IMR-90 (cell line): ENCODE results near the gene CAMKMT. TPM values are rescaled to one million over a fixed set of nuclear protein-coding genes. Genes with fewer than 3 reads are reported as not detected.

Source experiments
- ATAC-seq: fragments of 200-7000 bp; cut with Tn5 transposase; 2 replicates; pipeline ENCODE4 v1.9.1; 2020; ENCODE audit warnings: low read depth, mild to moderate bottlenecking, moderate library complexity
- BruUV-seq: library from RNA; stranded (reverse); fragments of 400-500 nt; replicated peaks from 2 replicates; lab custom pipeline; 2021; lab: Mats Ljungman, UMichigan
- CTCF ChIA-PET: fragments of 300-600 bp; formaldehyde crosslinking; extraction: SDS; loops from one replicate; lab custom pipeline; 2021; ENCODE audit warnings: antibody characterized with exemption; lab: Yijun Ruan, JAX
- POLR2A ChIA-PET: fragments of 300-600 bp; sonication (Branson Sonifier 250); formaldehyde crosslinking; loops from one replicate; lab custom pipeline; 2022; ENCODE audit warnings: antibody characterized with exemption; ENCODE audit not compliant: unreplicated experiment; lab: Charles Lee
- DNase-seq: peaks from one replicate; pipeline ENCODE4 v3.0.0; 2013
- H2AFZ ChIP-seq: replicated peaks from 2 replicates; pipeline ENCODE3; 2013; ENCODE audit warnings: low read length, mild to moderate bottlenecking; ENCODE audit not compliant: poor library complexity
- H2AK5ac ChIP-seq: 2 replicates; pipeline ENCODE4 v1.6.1; 2013; ENCODE audit warnings: low read depth, low read length, inconsistent platforms
- H2AK9ac ChIP-seq: replicated peaks from 2 replicates; pipeline ENCODE3; 2013; ENCODE audit warnings: mild to moderate bottlenecking, low read depth, low read length, moderate library complexity; ENCODE audit not compliant: poor library complexity
- H2BK120ac ChIP-seq: 2 replicates; pipeline ENCODE4 v1.6.1; 2013; ENCODE audit warnings: low read depth, low read length, inconsistent platforms
- H2BK15ac ChIP-seq: 3 replicates; pipeline ENCODE4 v1.6.1; 2013; ENCODE audit warnings: low read depth, low read length, inconsistent platforms
- H2BK20ac ChIP-seq: 2 replicates; pipeline ENCODE4 v1.6.1; 2013; ENCODE audit warnings: low read depth, mild to moderate bottlenecking, inconsistent platforms, low read length, moderate library complexity
- H2BK5ac ChIP-seq: 2 replicates; pipeline ENCODE4 v1.6.1; 2013; ENCODE audit warnings: mild to moderate bottlenecking, low read depth, low read length, inconsistent platforms; ENCODE audit not compliant: poor library complexity, severe bottlenecking
- H3K14ac ChIP-seq: replicated peaks from 2 replicates; pipeline ENCODE4 v1.6.1; 2013; ENCODE audit warnings: low read depth, low read length, inconsistent platforms
- H3K18ac ChIP-seq: 2 replicates; pipeline ENCODE4 v1.6.1; 2013; ENCODE audit warnings: low read depth, low read length, control low read depth
- H3K23ac ChIP-seq: 2 replicates; pipeline ENCODE4 v1.6.1; 2013; ENCODE audit warnings: low read depth, low read length, inconsistent platforms
- H3K27ac ChIP-seq: 2 replicates; pipeline ENCODE4 v1.5.1; 2013; ENCODE audit warnings: mild to moderate bottlenecking, control low read depth, low read length; ENCODE audit not compliant: insufficient read depth
- H3K27me3 ChIP-seq: 2 replicates; pipeline ENCODE4 v1.6.1; 2013; ENCODE audit warnings: low read length; ENCODE audit not compliant: control insufficient read depth, insufficient read depth
- H3K36me3 ChIP-seq: 2 replicates; pipeline ENCODE4 v1.6.1; 2013; ENCODE audit warnings: low read length, mixed read lengths; ENCODE audit not compliant: control insufficient read depth, insufficient read depth
- H3K4ac ChIP-seq: 2 replicates; pipeline ENCODE4 v1.6.1; 2013; ENCODE audit warnings: low read depth, low read length, inconsistent platforms
- H3K4me1 ChIP-seq: 2 replicates; pipeline ENCODE4 v1.6.1; 2013; ENCODE audit warnings: low read length, mixed read lengths; ENCODE audit not compliant: control insufficient read depth, insufficient read depth
- H3K4me2 ChIP-seq: 2 replicates; pipeline ENCODE4 v1.6.1; 2013; ENCODE audit warnings: low read depth, mild to moderate bottlenecking, control low read depth, low read length, moderate library complexity
- H3K4me3 ChIP-seq: 2 replicates; pipeline ENCODE4 v1.5.1; 2013; ENCODE audit warnings: low read depth, mild to moderate bottlenecking, control low read depth, low read length, moderate library complexity; ENCODE audit not compliant: insufficient read depth
- H3K56ac ChIP-seq: 2 replicates; pipeline ENCODE4 v1.6.1; 2013; ENCODE audit warnings: low read length, inconsistent platforms; ENCODE audit not compliant: insufficient read depth; ENCODE audit errors: extremely low read depth
- H3K79me1 ChIP-seq, 2 experiments: 2 replicates each; pipeline ENCODE4 v1.6.1; 2013; ENCODE audit warnings: low read length in 2 of 2, inconsistent platforms in 1 of 2, low read depth in 1 of 2
- H3K9ac ChIP-seq: 2 replicates; pipeline ENCODE4 v1.6.1; 2013; ENCODE audit warnings: low read depth, low read length, control low read depth
- H3K9me1 ChIP-seq: 2 replicates; pipeline ENCODE4 v1.6.1; 2013; ENCODE audit warnings: low read length, inconsistent platforms; ENCODE audit not compliant: insufficient read depth
- H3K9me3 ChIP-seq: 2 replicates; pipeline ENCODE4 v1.6.1; 2013; ENCODE audit warnings: low read length; ENCODE audit not compliant: control insufficient read depth, insufficient read depth
- H4K20me1 ChIP-seq: 2 replicates; pipeline ENCODE4 v1.6.1; 2013; ENCODE audit warnings: low read length, inconsistent platforms; ENCODE audit not compliant: insufficient read depth
- H4K5ac ChIP-seq: 2 replicates; pipeline ENCODE4 v1.6.1; 2013; ENCODE audit warnings: mild to moderate bottlenecking, low read depth, low read length, control low read depth
- H4K8ac ChIP-seq, 2 experiments: 2 replicates each; pipeline ENCODE4 v1.6.1; 2013; ENCODE audit warnings: low read depth in 2 of 2, low read length in 2 of 2, control low read depth in 1 of 2, inconsistent platforms in 1 of 2
- H4K91ac ChIP-seq: 2 replicates; pipeline ENCODE4 v1.6.1; 2013; ENCODE audit warnings: low read depth, low read length, inconsistent platforms; ENCODE audit not compliant: insufficient read depth
- BHLHE40 ChIP-seq: fragments of 150-350 bp; IDR thresholded peaks from 2 replicates; pipeline ENCODE4 v1.6.1; 2016; ENCODE audit warnings: mild to moderate bottlenecking, low read depth, low read length
- CEBPB ChIP-seq: IDR thresholded peaks from 2 replicates; pipeline ENCODE4 v1.6.1; 2012; ENCODE audit warnings: low read depth, low read length, improper control_type of control experiment
- CHD1 ChIP-seq: IDR thresholded peaks from 2 replicates; pipeline ENCODE4 v1.6.1; 2012; ENCODE audit warnings: low read depth, low read length, improper control_type of control experiment
- MAFK ChIP-seq: IDR thresholded peaks from 2 replicates; pipeline ENCODE4 v1.6.1; 2012; ENCODE audit warnings: low read depth, low read length, improper control_type of control experiment
- MAZ ChIP-seq: IDR thresholded peaks from 2 replicates; pipeline ENCODE4 v1.6.1; 2012; ENCODE audit warnings: low read depth, mild to moderate bottlenecking, low read length, improper control_type of control experiment, moderate library complexity, borderline replicate concordance
- MXI1 ChIP-seq: IDR thresholded peaks from 2 replicates; pipeline ENCODE4 v1.6.1; 2012; ENCODE audit warnings: low read depth, mild to moderate bottlenecking, low read length, moderate library complexity, borderline replicate concordance
- NFE2L2 ChIP-seq: fragments of 150-350 bp; IDR thresholded peaks from 2 replicates; pipeline ENCODE4 v1.6.1; 2016; ENCODE audit warnings: low read depth, mild to moderate bottlenecking, low read length
- POLR2A ChIP-seq: IDR thresholded peaks from 2 replicates; pipeline ENCODE4 v1.6.1; 2012; ENCODE audit warnings: mild to moderate bottlenecking, low read depth, low read length
- RAD21 ChIP-seq: IDR thresholded peaks from 2 replicates; pipeline ENCODE4 v1.6.1; 2012; ENCODE audit warnings: low read length, improper control_type of control experiment
- RCOR1 ChIP-seq: IDR thresholded peaks from 2 replicates; pipeline ENCODE4 v1.6.1; 2012; ENCODE audit warnings: mild to moderate bottlenecking, low read length, improper control_type of control experiment; ENCODE audit not compliant: insufficient replicate concordance
- RFX5 ChIP-seq: IDR thresholded peaks from 2 replicates; pipeline ENCODE4 v1.8.0; 2012; ENCODE audit warnings: low read depth, mild to moderate bottlenecking, low read length, moderate library complexity
- SMC3 ChIP-seq: fragments of 150-350 bp; IDR thresholded peaks from 2 replicates; pipeline ENCODE4 v1.6.1; 2016; ENCODE audit warnings: low read depth, mild to moderate bottlenecking, antibody characterized with exemption, low read length, moderate library complexity
- USF2 ChIP-seq: fragments of 150-350 bp; IDR thresholded peaks from 2 replicates; pipeline ENCODE4 v1.6.1; 2017; ENCODE audit warnings: mild to moderate bottlenecking, antibody characterized with exemption, low read length, low read depth
- WGBS, 2 experiments: methylation state at CpG; one replicate each; pipeline versions ENCODE4 v1.1.5 to v1.1.7; 2013; ENCODE audit warnings: missing lambda C conversion rate in 2 of 2; ENCODE audit not compliant: insufficient read length in 1 of 2; ENCODE audit errors: extremely low coverage in 2 of 2; 5-methylcytosine and 5-hydroxymethylcytosine counted together
- dilution Hi-C: fragments of 300-500 bp; cut with HindIII; formaldehyde crosslinking; loops from one replicate; pipeline ENCODE4 v1.14.3; 2018; ENCODE audit warnings: low sequenced_read_pairs; ENCODE audit not compliant: unreplicated experiment
- in situ Hi-C: fragments of 300-500 bp; cut with MboI; formaldehyde crosslinking; loops from 3 replicates; pipeline ENCODE4 v1.14.3; 2019; ENCODE audit warnings: low sequenced_read_pairs, inconsistent platforms, mixed read lengths
- intact Hi-C: fragments of 100-400 bp; cut with micrococcal nuclease; formaldehyde crosslinking; loops from 2 replicates; pipeline ENCODE4 v1.10.0; 2022
- polyA plus RNA-seq, 3 experiments: library from polyadenylated mRNA; depleted of rRNA; stranded (reverse); fragments of >200 nt; gene quantifications; 2 replicates each; pipeline ENCODE4 v1.2.3, GENCODE V29; 2012; ENCODE audit warnings: low replicate concordance in 1 of 3
- total RNA-seq: library from RNA; depleted of rRNA; stranded (reverse); fragments of >200 nt; gene quantifications from 2 replicates; pipeline ENCODE4 v1.2.3, GENCODE V29; 2012

The CAMKMT gene
- total and polyA plus RNA-seq, 2 of the 4 experiments (the other 2 are of a cell fraction), result 4.4 to 6.8 TPM

DNA sequence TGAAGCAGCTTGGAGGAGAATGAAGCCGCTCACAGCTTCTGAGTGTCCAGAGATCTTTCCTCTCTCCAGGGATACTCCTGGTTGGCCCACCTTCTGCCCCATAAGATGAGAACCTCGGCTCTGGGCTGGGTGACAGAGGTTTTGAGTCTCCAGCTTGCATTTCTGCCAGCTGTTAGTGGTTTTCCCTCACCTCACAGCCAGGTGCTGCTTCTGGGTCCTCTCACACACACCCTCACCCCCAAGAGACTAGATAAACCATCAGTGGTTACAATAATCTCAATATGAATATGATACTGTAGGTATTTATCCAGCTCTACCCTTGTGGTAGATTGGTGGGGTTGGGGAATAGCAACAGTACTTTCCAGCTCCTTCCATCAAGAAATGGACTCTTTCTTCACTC, 418.0 kb downstream of the CAMKMT start:
- WGBS, 2 experiments, result no CpG with 5 or more reads among the region's 2 CpGs
- ATAC-seq, result no peak
- H3K4me3 ChIP-seq, result no peak overlapping the region
- H3K56ac ChIP-seq, result no peak overlapping the region
- no peak overlapping the region for H3K4ac ChIP-seq
- H4K20me1 ChIP-seq, result no peaks in the 10 kb centered on the region
- 0 out of 2 replicates have a peak, but pooled peaks cover 2% of the 10 kb centered on the region for H3K9me3 ChIP-seq
- no peak overlapping the region for H3K18ac ChIP-seq
- peaks cover 22% of the 10 kb centered on the region for H3K27me3 ChIP-seq
- no peak for DNase-seq
- in situ Hi-C loops (no loop called here), intact Hi-C loops (no loop called here), dilution Hi-C loops (no loop called here)
- no peak overlapping the region for H3K14ac ChIP-seq
- H4K5ac ChIP-seq, result no peak overlapping the region
- H2BK120ac ChIP-seq, result no peak overlapping the region
- H2AK9ac ChIP-seq, result no peak overlapping the region
- H2BK5ac ChIP-seq, result no peak overlapping the region
- H2AFZ ChIP-seq, result no peak overlapping the region
- H4K91ac ChIP-seq, result no peak overlapping the region
- no peak overlapping the region for H3K23ac ChIP-seq
- CTCF ChIA-PET, result interaction anchor here (1.2 kb wide), 1 partner anchor 301 kb away, joined by 3 read pairs; no protein-coding TSS in a partner anchor
- no peak overlapping the region for H3K27ac ChIP-seq
- no TSS peak for BruUV-seq
- POLR2A ChIA-PET, result no interaction called here
- no peak overlapping the region for H3K4me2 ChIP-seq
- TF ChIP-seq MAFK (no peak), NFE2L2 (no peak), RAD21 (no peak), SMC3 (no peak), RCOR1 (no peak), MXI1 (no peak), CHD1 (no peak), BHLHE40 (no peak), USF2 (no peak), CEBPB (no peak), RFX5 (no peak), POLR2A (no peak), MAZ (no peak)
- H3K9me1 ChIP-seq, result no peaks in the 10 kb centered on the region
- no peak overlapping the region for H2BK15ac ChIP-seq
- no peak overlapping the region for H3K9ac ChIP-seq
- no peak overlapping the region for H2AK5ac ChIP-seq
- no peaks in the 10 kb centered on the region for H3K36me3 ChIP-seq
- no peaks in the 10 kb centered on the region for H3K79me1 ChIP-seq
- no peaks in the 10 kb centered on the region for H3K4me1 ChIP-seq
- no peak overlapping the region for H2BK20ac ChIP-seq
- H4K8ac ChIP-seq, result no peak overlapping the region
